ENCODE results near the gene CD7. TPM values are rescaled to one million over a fixed set of nuclear protein-coding genes. Genes with fewer than 3 reads are reported as not detected.

CD7 gene
- total RNA-seq, 1 donor from 2014 or later: 5.2 TPM

- Histone ChIP-seq H3K27ac (no peak overlapping the region), H3K36me3 (no peaks in the 10 kb centered on the region)
- no peak for DNase-seq (ENCODE audit: extremely low spot score in 2 of 2)
Observed at GRCh38 chr17:82278786-82279391, 38.5 kb downstream of the CD7 start.

GRCh38 chr17:82278308-82278707, 39.1 kb downstream of the CD7 start:
- intact Hi-C loops (cut with DNase I): no loop called here
- H3K27me3 ChIP-seq: no peaks in the 10 kb centered on the region
- H3K27ac ChIP-seq: no peak overlapping the region
- TF ChIP-seq POLR2A (IDR thresholded peaks at IDR 0.05) (no peak), CTCF (IDR thresholded peaks at IDR 0.05) (no peak), POLR2AphosphoS5 (IDR thresholded peaks at IDR 0.05; ENCODE audit: insufficient read depth in 1 of 2, low read depth in 1 of 2) (no peak)
- H3K4me1 ChIP-seq: peaks cover 36% of the 10 kb centered on the region
- DNase-seq (ENCODE audit: extremely low spot score in 2 of 2): no peak
- H3K36me3 ChIP-seq: no peaks in the 10 kb centered on the region
- H3K9me3 ChIP-seq: no peaks in the 10 kb centered on the region
- no peak overlapping the region for H3K4me3 ChIP-seq

More at GRCh38 chr17:82278786-82279391, 38.5 kb downstream of the CD7 start:
- intact Hi-C loops (cut with DNase I): no loop called here
- H3K9me3 ChIP-seq: no peaks in the 10 kb centered on the region
- no peak overlapping the region for H3K4me3 ChIP-seq
- H3K4me1 ChIP-seq: peaks cover 40% of the 10 kb centered on the region
- H3K27me3 ChIP-seq: no peaks in the 10 kb centered on the region
- TF ChIP-seq CTCF (IDR thresholded peaks at IDR 0.05) (no peak), POLR2A (IDR thresholded peaks at IDR 0.05) (no peak), POLR2AphosphoS5 (IDR thresholded peaks at IDR 0.05; ENCODE audit: insufficient read depth in 1 of 2, low read depth in 1 of 2) (no peak)

- H3K9me3 ChIP-seq: no peaks in the 10 kb centered on the region
- no peaks in the 10 kb centered on the region for H3K27me3 ChIP-seq
- H3K4me1 ChIP-seq: peaks cover 32% of the 10 kb centered on the region
- no peak overlapping the region for H3K4me3 ChIP-seq
- no peak for DNase-seq (ENCODE audit: extremely low spot score in 2 of 2)
- intact Hi-C loops (cut with DNase I): no loop called here
- H3K36me3 ChIP-seq: no peaks in the 10 kb centered on the region
- H3K27ac ChIP-seq: no peak overlapping the region
- no peak for TF ChIP-seq POLR2A (IDR thresholded peaks at IDR 0.05)
- no peak for TF ChIP-seq CTCF (IDR thresholded peaks at IDR 0.05)
- no peak for TF ChIP-seq POLR2AphosphoS5 (IDR thresholded peaks at IDR 0.05; ENCODE audit: insufficient read depth in 1 of 2, low read depth in 1 of 2)
Observed at GRCh38 chr17:82277851-82278250, 39.6 kb downstream of the CD7 start.

GRCh38 chr17:82276938-82277337, 40.5 kb downstream of the CD7 start:
- Histone ChIP-seq H3K9me3 (no peaks in the 10 kb centered on the region), H3K4me1 (peaks cover 30% of the 10 kb centered on the region), H3K4me3 (no peak overlapping the region), H3K27ac (no peak overlapping the region), H3K27me3 (no peaks in the 10 kb centered on the region), H3K36me3 (peaks cover 0 to 2% of the 10 kb centered on the region in 2 donors)
- no peak for TF ChIP-seq POLR2A (IDR thresholded peaks at IDR 0.05)
- TF ChIP-seq POLR2AphosphoS5 (IDR thresholded peaks at IDR 0.05; ENCODE audit: insufficient read depth in 1 of 2, low read depth in 1 of 2): no peak
- TF ChIP-seq CTCF (IDR thresholded peaks at IDR 0.05): no peak
- intact Hi-C loops (cut with DNase I): no loop called here
- DNase-seq (ENCODE audit: extremely low spot score in 2 of 2): no peak

GRCh38 chr17:82275326-82275725, 42.1 kb downstream of the CD7 start:
- Histone ChIP-seq H3K36me3 (peaks cover 0 to 15% of the 10 kb centered on the region in 2 donors), H3K9me3 (no peaks in the 10 kb centered on the region), H3K27me3 (no peaks in the 10 kb centered on the region), H3K4me3 (no peak overlapping the region), H3K4me1 (peaks cover 41% of the 10 kb centered on the region), H3K27ac (no peak overlapping the region)
- intact Hi-C loops (cut with DNase I): no loop called here
- no peak for TF ChIP-seq POLR2A (IDR thresholded peaks at IDR 0.05)
- no peak for TF ChIP-seq CTCF (IDR thresholded peaks at IDR 0.05)
- TF ChIP-seq POLR2AphosphoS5 (IDR thresholded peaks at IDR 0.05; ENCODE audit: insufficient read depth in 1 of 2, low read depth in 1 of 2): no peak
- no peak for DNase-seq (ENCODE audit: extremely low spot score in 2 of 2)

Measured in vagina (tissue), 2 donors.